HEK293T (cell line): ENCODE results near the gene CCT8L2.
"Not testable (repeated sequence)": the region's sequence is repeated elsewhere in the genome, so short reads cannot be mapped to it uniquely, and the experiment has no call there.

Source experiments
- BHLHE40 ChIP-seq: fragments of 450-650 bp; IDR thresholded peaks from 2 replicates; pipeline ENCODE4 v1.6.1; 2016; ENCODE audit warnings: mild to moderate bottlenecking, moderate library complexity, borderline replicate concordance
- ELF4 ChIP-seq: fragments of 450-650 bp; IDR thresholded peaks from 2 replicates; pipeline ENCODE4 v1.6.1; 2017; ENCODE audit warnings: antibody characterized with exemption
- FOXK2 ChIP-seq: fragments of 450-650 bp; IDR thresholded peaks from 2 replicates; pipeline ENCODE4 v1.6.1; 2016; ENCODE audit warnings: mild to moderate bottlenecking
- FOXM1 ChIP-seq: fragments of 450-650 bp; IDR thresholded peaks from 2 replicates; pipeline ENCODE4 v1.6.1; 2017; ENCODE audit warnings: mild to moderate bottlenecking, borderline replicate concordance
- L3MBTL2 ChIP-seq: fragments of 450-650 bp; conservative IDR thresholded peaks from 2 replicates; pipeline ENCODE4 v1.6.1; 2016; ENCODE audit warnings: mild to moderate bottlenecking
- PKNOX1 ChIP-seq: fragments of 450-650 bp; IDR thresholded peaks from 2 replicates; pipeline ENCODE4 v1.6.1; 2016
- SP1 ChIP-seq: fragments of 450-650 bp; IDR thresholded peaks from 2 replicates; pipeline ENCODE4 v1.6.1; 2017
- SUZ12 ChIP-seq: fragments of 450-650 bp; IDR thresholded peaks from 2 replicates; pipeline ENCODE4 v1.6.1; 2016; ENCODE audit warnings: mild to moderate bottlenecking
- TARDBP ChIP-seq: fragments of 450-650 bp; IDR thresholded peaks from 2 replicates; pipeline ENCODE4 v1.6.1; 2016
- ZNF384 ChIP-seq: fragments of 450-650 bp; IDR thresholded peaks from 2 replicates; pipeline ENCODE4 v1.6.1; 2016

- TF ChIP-seq PKNOX1, ZNF384, SP1, BHLHE40, SUZ12, FOXK2, L3MBTL2, TARDBP, FOXM1, ELF4: not testable (repeated sequence)
Measured at GRCh38 chr22:16569240-16569834, 23.3 kb downstream of the CCT8L2 start.
